Activated CD8-positive, alpha-beta T cell treated with anti-CD3 and anti-CD28 coated beads for 36 hours (primary cell): Measurements from ENCODE around the gene PIK3C2G. TPM values are rescaled to one million over a fixed set of nuclear protein-coding genes. Genes with fewer than 3 reads are reported as not detected.

ENCODE experiments used
- ATAC-seq: fragments of 200-7000 bp; cut with Tn5 transposase; one replicate; pipeline ENCODE4 v1.10.0; 2021; ENCODE audit warnings: mild to moderate bottlenecking, moderate library complexity
- CTCF ChIA-PET: fragments of 350-600 bp; sonication (Branson Sonifier 250); formaldehyde crosslinking; loops from one replicate; lab custom pipeline; 2021; ENCODE audit warnings: antibody characterized with exemption; lab: Charles Lee
- POLR2A ChIA-PET: fragments of 350-600 bp; sonication (Branson Sonifier 250); formaldehyde crosslinking; loops from one replicate; lab custom pipeline; 2021; ENCODE audit warnings: antibody characterized with exemption; lab: Charles Lee
- DNase-seq: peaks from one replicate; pipeline ENCODE4 v3.0.0-alpha.2; 2020
- H3K27ac Mint-ChIP-seq: one replicate; pipeline ENCODE4 v1.8.0; 2021; ENCODE audit warnings: mild to moderate bottlenecking, mixed read lengths
- H3K27me3 Mint-ChIP-seq: one replicate; pipeline ENCODE4 v1.8.0; 2021; ENCODE audit warnings: mixed read lengths
- H3K36me3 Mint-ChIP-seq: one replicate; pipeline ENCODE4 v1.8.0; 2021; ENCODE audit warnings: low read depth, mixed read lengths
- H3K4me1 Mint-ChIP-seq: one replicate; pipeline ENCODE4 v1.8.0; 2021; ENCODE audit warnings: low read depth, mixed read lengths
- H3K4me3 Mint-ChIP-seq: one replicate; pipeline ENCODE4 v1.8.0; 2021; ENCODE audit warnings: mild to moderate bottlenecking, moderate library complexity, mixed read lengths
- H3K9me3 Mint-ChIP-seq: one replicate; pipeline ENCODE4 v1.8.0; 2021; ENCODE audit warnings: mixed read lengths
- CTCF ChIP-seq: fragments of 200-600 bp; IDR thresholded peaks from one replicate; pipeline ENCODE4 v1.8.0; 2022; ENCODE audit warnings: antibody characterized with exemption, mild to moderate bottlenecking
- intact Hi-C: fragments of 100-400 bp; cut with micrococcal nuclease; formaldehyde crosslinking; loops from one replicate; pipeline ENCODE4 v1.10.0; 2022
- total RNA-seq, 2 experiments: library from RNA; stranded (reverse); gene quantifications; one replicate each; pipeline ENCODE4 v1.2.3, GENCODE V29; 2021

PIK3C2G gene
- total RNA-seq, 2 experiments from 2014 or later: not detected

- POLR2A ChIA-PET: no interaction called here
- no peak for TF ChIP-seq CTCF
- Mint-ChIP-seq H3K27ac (no peak overlapping the region), H3K36me3 (no peaks in the 10 kb centered on the region), H3K27me3 (no peaks in the 10 kb centered on the region), H3K9me3 (peaks cover 23% of the 10 kb centered on the region), H3K4me1 (no peaks in the 10 kb centered on the region), H3K4me3 (no peak overlapping the region)
- intact Hi-C loops: no loop called here
- CTCF ChIA-PET: no interaction called here
- no peak for ATAC-seq
- DNase-seq: no peak
Observed at GRCh38 chr12:18658179-18658578, 396.9 kb downstream of the PIK3C2G start.

- CTCF ChIA-PET: no interaction called here
- POLR2A ChIA-PET: no interaction called here
- intact Hi-C loops: no loop called here
- H3K4me3 Mint-ChIP-seq: no peak overlapping the region
- no peaks in the 10 kb centered on the region for H3K36me3 Mint-ChIP-seq
- DNase-seq: no peak
- peaks cover 24% of the 10 kb centered on the region for H3K9me3 Mint-ChIP-seq
- no peaks in the 10 kb centered on the region for H3K27me3 Mint-ChIP-seq
- ATAC-seq: no peak
- no peak overlapping the region for H3K27ac Mint-ChIP-seq
- H3K4me1 Mint-ChIP-seq: no peaks in the 10 kb centered on the region
- TF ChIP-seq CTCF: no peak
Observed at GRCh38 chr12:18658829-18659228, 397.5 kb downstream of the PIK3C2G start.

- no peak overlapping the region for H3K27ac Mint-ChIP-seq
- no peak for ATAC-seq
- no peak for TF ChIP-seq CTCF
- H3K9me3 Mint-ChIP-seq: no peaks in the 10 kb centered on the region
- no peak for DNase-seq
- H3K27me3 Mint-ChIP-seq: no peaks in the 10 kb centered on the region
- H3K36me3 Mint-ChIP-seq: no peaks in the 10 kb centered on the region
- H3K4me1 Mint-ChIP-seq: no peaks in the 10 kb centered on the region
- POLR2A ChIA-PET: no interaction called here
- intact Hi-C loops: no loop called here
- H3K4me3 Mint-ChIP-seq: no peak overlapping the region
- CTCF ChIA-PET: no interaction called here
Observed at GRCh38 chr12:18676141-18676540, 414.8 kb downstream of the PIK3C2G start.

- H3K36me3 Mint-ChIP-seq: no peaks in the 10 kb centered on the region
- ATAC-seq: no peak
- H3K27ac Mint-ChIP-seq: no peak overlapping the region
- ChIA-PET POLR2A (no interaction called here), CTCF (no interaction called here)
- no peaks in the 10 kb centered on the region for H3K4me1 Mint-ChIP-seq
- H3K9me3 Mint-ChIP-seq: no peaks in the 10 kb centered on the region
- no peaks in the 10 kb centered on the region for H3K27me3 Mint-ChIP-seq
- TF ChIP-seq CTCF: no peak
- intact Hi-C loops: no loop called here
- no peak for DNase-seq
- H3K4me3 Mint-ChIP-seq: no peak overlapping the region
Observed at GRCh38 chr12:18676996-18677588, 415.8 kb downstream of the PIK3C2G start.

GRCh38 chr12:18681818-18682217, 420.5 kb downstream of the PIK3C2G start:
- ATAC-seq: no peak
- no peak for TF ChIP-seq CTCF
- no peak overlapping the region for H3K27ac Mint-ChIP-seq
- no peaks in the 10 kb centered on the region for H3K36me3 Mint-ChIP-seq
- no peaks in the 10 kb centered on the region for H3K4me1 Mint-ChIP-seq
- H3K9me3 Mint-ChIP-seq: no peaks in the 10 kb centered on the region
- DNase-seq: no peak
- intact Hi-C loops: no loop called here
- no peak overlapping the region for H3K4me3 Mint-ChIP-seq
- CTCF ChIA-PET: no interaction called here
- POLR2A ChIA-PET: no interaction called here
- no peaks in the 10 kb centered on the region for H3K27me3 Mint-ChIP-seq
